KBM-7 (cell line): ENCODE data around the gene DGKH.
"Not testable (repeated sequence)": the region's sequence is repeated elsewhere in the genome, so short reads cannot be mapped to it uniquely, and the experiment has no call there.

Experiments used
- DNase-seq: peaks from one replicate; pipeline ENCODE4 v3.0.0-alpha.2; 2015
- in situ Hi-C: fragments of 300-500 bp; cut with MboI; formaldehyde crosslinking; loops from 2 replicates; pipeline ENCODE4 v1.14.3; 2020; ENCODE audit warnings: low sequenced_read_pairs, low pct_unique_long_range_greater_than_20kb, mixed read lengths

DGKH gene

GRCh38 chr13:42189061-42189460 lies 140.6 kb downstream of the DGKH start:
- no peak for DNase-seq
- in situ Hi-C loops, result no loop called here

DNA sequence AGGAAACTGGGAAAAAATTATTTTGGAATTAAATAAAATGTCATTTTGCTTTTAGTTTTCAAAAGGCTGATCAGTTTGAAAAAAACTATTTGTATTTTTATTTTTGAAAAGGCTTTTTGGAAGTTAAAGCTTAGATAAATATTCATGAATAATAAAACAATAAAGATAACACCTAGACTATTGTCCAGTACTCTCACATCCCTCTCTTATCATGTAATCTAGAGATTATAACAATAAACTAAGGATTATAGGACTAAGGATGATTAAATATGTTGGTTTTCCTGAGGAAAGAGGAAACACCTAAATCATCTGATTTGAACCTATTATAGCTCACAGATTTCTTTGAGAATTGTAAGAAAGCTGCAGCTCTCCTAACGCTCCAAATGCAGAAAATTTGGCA lies 142.1 kb downstream of the DGKH start:
- in situ Hi-C loops, result no loop called here
- DNase-seq, result no peak

DNA sequence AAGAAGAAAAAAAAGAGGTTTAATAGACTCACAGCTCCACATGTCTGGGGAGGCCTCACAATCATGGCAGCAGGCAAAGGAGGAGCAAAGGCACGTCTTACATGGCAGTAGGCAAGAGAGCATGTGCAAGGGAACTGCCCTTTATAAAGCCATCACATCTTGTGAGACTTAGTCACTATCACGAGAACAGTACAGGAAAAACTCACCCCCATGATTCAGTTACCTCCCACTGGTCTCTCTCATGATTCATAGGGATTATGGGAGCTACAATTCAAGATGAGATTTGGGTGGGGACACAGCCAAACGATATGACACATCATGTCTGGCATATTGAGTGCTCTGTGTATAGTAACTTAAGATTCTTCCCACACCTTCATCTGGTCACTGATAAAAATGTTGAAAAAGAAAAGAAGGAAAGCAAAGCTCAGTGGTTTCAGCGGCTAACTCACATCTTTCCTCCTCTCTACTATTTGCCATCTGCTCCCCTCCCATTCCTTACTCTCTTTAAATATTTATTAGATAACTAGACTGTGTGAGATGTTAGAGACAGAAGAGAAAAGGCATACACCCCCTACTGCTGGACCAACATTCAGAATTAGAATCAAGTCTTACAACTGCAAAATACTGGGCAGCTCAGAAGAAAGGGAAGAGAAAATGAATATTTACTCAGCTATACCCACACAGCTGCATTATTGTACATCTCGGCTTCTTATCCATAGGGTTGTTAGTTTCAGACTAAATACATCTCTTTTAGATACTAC lies 163.4 kb downstream of the DGKH start:
- no peak for DNase-seq
- in situ Hi-C loops, result no loop called here

DNA sequence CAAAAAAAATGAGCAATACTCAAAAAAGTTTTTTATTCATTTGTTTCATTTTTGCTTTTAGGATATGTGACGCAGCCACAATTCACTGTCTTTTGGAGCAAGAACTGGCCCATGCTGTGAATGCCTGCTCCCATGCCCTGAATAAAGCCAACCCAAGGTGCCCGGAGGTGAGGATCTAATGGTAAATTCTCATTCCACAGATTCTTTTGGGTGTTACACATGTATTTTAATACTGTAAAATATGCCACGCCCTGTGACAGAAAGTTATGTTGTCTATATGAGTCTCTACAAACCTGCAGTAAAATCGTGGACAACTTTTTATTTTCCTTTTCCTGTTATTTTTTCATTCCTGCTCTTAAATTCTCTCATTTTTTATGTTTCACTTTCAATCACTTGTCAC lies 166.0 kb downstream of the DGKH start:
- in situ Hi-C loops, result no loop called here
- no peak for DNase-seq

- DNase-seq, result peak; percentile 37
- in situ Hi-C loops, result no loop called here
Observed at GRCh38 chr13:42215578-42216421, 167.4 kb downstream of the DGKH start.

DNA sequence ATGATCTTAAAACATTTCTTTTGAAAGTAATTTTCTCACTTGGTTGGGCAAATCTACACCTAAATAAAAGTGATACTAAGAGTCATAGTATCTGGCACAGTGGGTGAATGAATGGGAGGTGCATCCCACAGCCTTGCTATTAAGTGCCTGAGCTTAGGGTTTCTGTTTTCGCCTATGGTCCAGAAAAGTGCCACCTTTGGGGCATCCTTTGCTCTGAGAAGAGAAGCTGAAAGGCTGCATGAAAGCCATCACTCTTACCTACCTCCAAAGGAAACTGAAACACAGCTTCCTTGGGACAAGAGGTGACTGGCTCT lies 167.9 kb downstream of the DGKH start:
- in situ Hi-C loops, result no loop called here
- no peak for DNase-seq

- in situ Hi-C loops, result no loop called here
- DNase-seq, result no peak
Observed at GRCh38 chr13:42218576-42218975, 170.1 kb downstream of the DGKH start.

- in situ Hi-C loops, result no loop called here
Observed at GRCh38 chr13:42219051-42219450, 170.6 kb downstream of the DGKH start.

DNA sequence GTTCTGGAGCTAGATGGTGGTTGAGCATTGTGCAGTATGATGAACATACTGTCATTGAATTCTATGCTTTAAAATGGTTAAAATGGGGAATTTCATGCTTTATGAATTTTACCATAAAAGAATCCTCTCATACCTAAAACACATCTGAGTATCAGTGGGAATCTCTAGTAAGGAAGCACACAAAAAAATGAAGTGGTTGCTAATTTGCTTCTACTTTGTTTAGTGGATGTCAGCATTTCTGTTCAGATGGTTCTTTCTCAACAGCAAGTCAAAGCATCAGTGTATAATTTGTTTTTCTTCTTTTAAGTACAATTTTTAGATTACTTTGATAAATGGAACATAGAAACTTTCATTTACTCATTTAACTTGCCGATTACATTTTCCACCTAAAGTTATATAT lies 171.4 kb downstream of the DGKH start:
- in situ Hi-C loops, result no loop called here
- no peak for DNase-seq

More at GRCh38 chr13:42219051-42219450, 170.6 kb downstream of the DGKH start:
- no peak for DNase-seq

DNA sequence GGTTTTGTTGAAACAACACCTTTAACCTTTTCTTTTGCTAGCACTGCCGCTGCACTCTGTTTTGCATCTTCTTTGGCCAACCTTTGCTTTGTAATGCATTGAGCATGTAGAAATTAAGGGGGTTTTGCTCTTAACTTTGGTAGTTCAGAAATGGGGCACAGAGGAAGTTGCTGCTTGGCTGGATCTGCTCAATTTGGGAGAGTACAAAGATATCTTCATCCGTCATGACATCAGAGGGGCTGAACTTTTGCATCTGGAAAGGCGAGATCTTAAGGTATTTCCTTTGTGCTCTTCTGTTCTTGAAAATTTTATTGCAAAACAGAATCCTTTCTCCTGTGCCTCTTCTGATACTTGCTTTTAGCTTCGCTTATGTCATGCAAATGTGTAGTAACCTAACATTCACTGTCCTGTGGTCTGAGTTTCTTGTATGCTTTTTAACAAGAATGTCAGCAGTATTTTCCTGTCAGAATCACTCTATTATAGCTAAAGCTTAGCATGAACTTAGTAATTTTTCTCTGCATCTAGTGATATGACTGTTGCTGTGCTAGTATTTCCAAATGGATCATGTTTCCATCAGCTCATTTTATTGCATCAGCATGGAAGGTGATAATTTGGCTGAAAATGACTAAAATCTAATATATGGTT lies 172.8 kb downstream of the DGKH start:
- no peak for DNase-seq
- in situ Hi-C loops, result no loop called here

- in situ Hi-C loops, result no loop called here
- DNase-seq, result no peak
Observed at GRCh38 chr13:42223681-42224080, 175.2 kb downstream of the DGKH start.

DNA sequence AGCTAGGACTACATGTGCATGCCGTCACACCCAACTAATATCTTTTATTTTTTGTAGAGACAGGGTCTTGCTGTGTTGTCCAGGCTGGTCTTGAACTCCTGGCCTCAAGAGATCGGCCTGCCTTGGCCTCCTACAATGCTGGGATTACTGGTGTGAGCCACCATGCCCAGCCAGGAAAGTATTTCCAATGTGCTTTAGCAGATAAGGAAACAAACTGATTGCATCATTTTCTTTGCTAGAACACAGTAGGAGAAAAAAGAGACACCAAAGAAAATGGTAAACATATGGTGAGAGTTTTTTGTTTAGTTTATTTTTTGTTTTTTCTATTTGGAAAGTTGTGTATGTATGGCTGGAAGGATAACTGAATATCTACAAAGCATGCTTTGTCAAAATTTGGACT lies 176.6 kb downstream of the DGKH start:
- in situ Hi-C loops, result no loop called here

DNA sequence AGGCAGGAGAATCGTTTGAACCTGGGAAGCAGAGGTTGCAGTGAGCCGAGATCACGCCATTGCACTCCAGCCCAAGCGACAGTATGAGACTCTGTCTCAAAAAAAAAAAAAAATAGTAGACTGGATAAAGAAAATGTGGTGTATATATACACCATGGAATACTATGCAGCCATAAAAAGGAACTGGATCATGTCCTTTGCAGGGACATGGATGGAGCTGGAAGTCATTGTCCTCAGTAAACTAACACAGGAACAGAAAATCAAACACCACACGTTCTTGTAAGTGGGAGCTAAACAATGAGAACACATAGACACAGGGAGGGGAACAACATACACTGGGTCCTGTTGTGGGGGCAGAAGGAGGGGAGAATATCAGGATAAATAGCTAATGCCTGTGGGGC lies 178.3 kb downstream of the DGKH start:
- DNase-seq, in situ Hi-C loops: not testable (repeated sequence)

More for the DNA sequence above, 176.6 kb downstream of the DGKH start:
- no peak for DNase-seq

DNA sequence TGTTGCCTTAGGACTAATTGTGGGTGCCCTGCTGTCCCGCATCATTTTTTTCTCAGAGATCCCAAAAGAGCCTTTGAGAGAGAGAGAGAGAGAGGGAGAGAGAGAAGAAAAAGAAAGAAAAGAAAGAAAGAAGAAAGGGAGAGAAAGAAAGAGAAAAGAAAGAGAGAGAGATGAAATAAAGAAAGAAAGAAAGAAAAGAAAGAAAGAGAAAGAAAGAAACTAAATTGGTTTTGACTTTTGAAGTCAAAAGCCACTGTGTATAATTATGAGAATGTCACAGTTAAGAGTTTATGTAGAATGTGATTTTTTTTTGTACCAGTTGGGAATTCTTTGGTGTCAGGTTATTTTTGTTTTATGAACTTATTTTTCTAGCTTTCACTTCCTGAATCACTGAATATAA lies 180.1 kb downstream of the DGKH start:
- in situ Hi-C loops, result no loop called here
- DNase-seq, result no peak

DNA sequence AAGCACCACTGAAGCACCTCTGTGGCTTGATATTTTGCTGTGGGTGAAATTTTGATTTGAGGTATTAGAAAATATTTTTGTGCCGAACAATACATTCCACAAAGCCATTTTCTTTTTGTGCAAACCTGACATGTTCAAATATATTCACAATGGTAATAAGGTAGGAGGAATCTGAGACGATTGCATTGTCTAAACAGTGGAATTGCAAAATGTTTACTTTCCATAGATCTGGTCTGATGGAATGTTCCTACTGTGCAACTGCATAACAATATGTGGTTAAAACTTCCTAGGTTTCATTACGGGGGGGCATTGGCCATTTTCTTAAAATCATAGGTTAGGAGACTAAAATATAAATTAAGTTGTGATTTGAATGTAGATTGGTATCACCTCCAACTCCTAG lies 180.8 kb downstream of the DGKH start:
- in situ Hi-C loops, result no loop called here
- no peak for DNase-seq

GRCh38 chr13:42232671-42233070 lies 184.2 kb downstream of the DGKH start:
- in situ Hi-C loops, result no loop called here
- no peak for DNase-seq

- DNase-seq, result no peak
- in situ Hi-C loops, result no loop called here
Observed at GRCh38 chr13:42233726-42234125, 185.3 kb downstream of the DGKH start.

DNA sequence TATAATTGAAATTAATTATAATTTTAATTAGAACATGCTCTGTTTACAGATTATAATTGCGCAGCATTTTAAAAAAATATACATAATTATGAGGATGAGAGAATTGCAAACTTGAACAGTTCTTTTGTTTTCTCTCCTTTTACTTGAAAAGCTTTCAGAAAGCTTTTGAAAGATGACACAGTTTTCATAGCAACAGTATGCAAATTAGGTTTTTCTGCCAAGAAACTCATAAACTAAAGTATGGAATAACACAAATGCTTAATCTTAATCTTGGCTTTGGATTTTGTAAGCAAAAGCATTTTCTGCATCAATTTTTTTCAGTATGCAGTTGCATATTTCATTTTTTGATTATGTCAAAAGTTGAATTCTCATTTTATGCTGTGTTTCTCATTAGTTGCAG lies 190.7 kb downstream of the DGKH start:
- in situ Hi-C loops, result no loop called here
- no peak for DNase-seq

GRCh38 chr13:42239644-42240043 lies 191.2 kb downstream of the DGKH start:
- in situ Hi-C loops, result no loop called here
- no peak for DNase-seq

GRCh38 chr13:42246541-42246940 lies 198.1 kb downstream of the DGKH start:
- no peak for DNase-seq
- in situ Hi-C loops, result no loop called here
